Measurements from ENCODE around the gene MRPL16. TPM values are rescaled to one million over a fixed set of nuclear protein-coding genes. Genes with fewer than 3 reads are reported as not detected.

MRPL16 gene
- total RNA-seq, 1 experiment from 2014 or later, result 78.9 TPM

DNA sequence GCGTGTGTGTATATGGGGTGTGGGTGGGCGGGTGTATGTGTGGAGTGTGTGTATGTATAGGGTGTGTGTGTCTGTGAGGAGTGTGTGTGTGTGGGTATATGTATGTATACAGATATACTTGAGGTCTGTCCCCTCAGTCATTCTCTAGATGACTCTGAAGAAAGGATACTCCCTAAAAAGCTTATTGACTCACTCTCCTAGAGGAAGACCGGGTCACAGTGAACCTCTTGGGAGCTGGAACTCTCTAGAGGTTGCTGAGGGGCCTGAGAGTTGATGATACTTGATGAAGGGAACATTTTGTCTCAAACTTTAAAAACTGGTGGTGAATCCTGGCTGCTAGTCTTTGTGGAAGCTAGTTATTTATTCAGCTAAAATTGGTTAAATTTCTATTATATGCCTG is 40.3 kb downstream of the MRPL16 start:
- POLR2A ChIA-PET, result no interaction called here
- TF ChIP-seq SMAD3 (CRISPR knock-in tag; IDR thresholded peaks at IDR 0.05; ENCODE audit: borderline replicate concordance), result no peak
- TF ChIP-seq MXD4 (CRISPR knock-in tag; IDR thresholded peaks at IDR 0.05; ENCODE audit: borderline replicate concordance), result no peak
- TF ChIP-seq FOXP1 (CRISPR knock-in tag; IDR thresholded peaks at IDR 0.05; ENCODE audit: borderline replicate concordance), result no peak
- no peak for TF ChIP-seq NFE2L1 (CRISPR knock-in tag; IDR thresholded peaks at IDR 0.05)
- TF ChIP-seq, protein P1, sequence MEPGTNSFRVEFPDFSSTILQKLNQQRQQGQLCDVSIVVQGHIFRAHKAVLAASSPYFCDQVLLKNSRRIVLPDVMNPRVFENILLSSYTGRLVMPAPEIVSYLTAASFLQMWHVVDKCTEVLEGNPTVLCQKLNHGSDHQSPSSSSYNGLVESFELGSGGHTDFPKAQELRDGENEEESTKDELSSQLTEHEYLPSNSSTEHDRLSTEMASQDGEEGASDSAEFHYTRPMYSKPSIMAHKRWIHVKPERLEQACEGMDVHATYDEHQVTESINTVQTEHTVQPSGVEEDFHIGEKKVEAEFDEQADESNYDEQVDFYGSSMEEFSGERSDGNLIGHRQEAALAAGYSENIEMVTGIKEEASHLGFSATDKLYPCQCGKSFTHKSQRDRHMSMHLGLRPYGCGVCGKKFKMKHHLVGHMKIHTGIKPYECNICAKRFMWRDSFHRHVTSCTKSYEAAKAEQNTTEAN (CRISPR knock-in tag; IDR thresholded peaks at IDR 0.05), result no peak
- TF ChIP-seq, protein P2, sequence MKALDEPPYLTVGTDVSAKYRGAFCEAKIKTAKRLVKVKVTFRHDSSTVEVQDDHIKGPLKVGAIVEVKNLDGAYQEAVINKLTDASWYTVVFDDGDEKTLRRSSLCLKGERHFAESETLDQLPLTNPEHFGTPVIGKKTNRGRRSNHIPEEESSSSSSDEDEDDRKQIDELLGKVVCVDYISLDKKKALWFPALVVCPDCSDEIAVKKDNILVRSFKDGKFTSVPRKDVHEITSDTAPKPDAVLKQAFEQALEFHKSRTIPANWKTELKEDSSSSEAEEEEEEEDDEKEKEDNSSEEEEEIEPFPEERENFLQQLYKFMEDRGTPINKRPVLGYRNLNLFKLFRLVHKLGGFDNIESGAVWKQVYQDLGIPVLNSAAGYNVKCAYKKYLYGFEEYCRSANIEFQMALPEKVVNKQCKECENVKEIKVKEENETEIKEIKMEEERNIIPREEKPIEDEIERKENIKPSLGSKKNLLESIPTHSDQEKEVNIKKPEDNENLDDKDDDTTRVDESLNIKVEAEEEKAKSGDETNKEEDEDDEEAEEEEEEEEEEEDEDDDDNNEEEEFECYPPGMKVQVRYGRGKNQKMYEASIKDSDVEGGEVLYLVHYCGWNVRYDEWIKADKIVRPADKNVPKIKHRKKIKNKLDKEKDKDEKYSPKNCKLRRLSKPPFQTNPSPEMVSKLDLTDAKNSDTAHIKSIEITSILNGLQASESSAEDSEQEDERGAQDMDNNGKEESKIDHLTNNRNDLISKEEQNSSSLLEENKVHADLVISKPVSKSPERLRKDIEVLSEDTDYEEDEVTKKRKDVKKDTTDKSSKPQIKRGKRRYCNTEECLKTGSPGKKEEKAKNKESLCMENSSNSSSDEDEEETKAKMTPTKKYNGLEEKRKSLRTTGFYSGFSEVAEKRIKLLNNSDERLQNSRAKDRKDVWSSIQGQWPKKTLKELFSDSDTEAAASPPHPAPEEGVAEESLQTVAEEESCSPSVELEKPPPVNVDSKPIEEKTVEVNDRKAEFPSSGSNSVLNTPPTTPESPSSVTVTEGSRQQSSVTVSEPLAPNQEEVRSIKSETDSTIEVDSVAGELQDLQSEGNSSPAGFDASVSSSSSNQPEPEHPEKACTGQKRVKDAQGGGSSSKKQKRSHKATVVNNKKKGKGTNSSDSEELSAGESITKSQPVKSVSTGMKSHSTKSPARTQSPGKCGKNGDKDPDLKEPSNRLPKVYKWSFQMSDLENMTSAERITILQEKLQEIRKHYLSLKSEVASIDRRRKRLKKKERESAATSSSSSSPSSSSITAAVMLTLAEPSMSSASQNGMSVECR (CRISPR knock-in tag; IDR thresholded peaks at IDR 0.05; ENCODE audit: borderline replicate concordance), result no peak
- TF ChIP-seq SOX15 (CRISPR knock-in tag; IDR thresholded peaks at IDR 0.05), result no peak
- TF ChIP-seq ZNF232 (CRISPR knock-in tag; IDR thresholded peaks at IDR 0.05), result no peak
- no peak for TF ChIP-seq SP1 (CRISPR knock-in tag; conservative IDR thresholded peaks at IDR 0.05)
- TF ChIP-seq, protein P3, sequence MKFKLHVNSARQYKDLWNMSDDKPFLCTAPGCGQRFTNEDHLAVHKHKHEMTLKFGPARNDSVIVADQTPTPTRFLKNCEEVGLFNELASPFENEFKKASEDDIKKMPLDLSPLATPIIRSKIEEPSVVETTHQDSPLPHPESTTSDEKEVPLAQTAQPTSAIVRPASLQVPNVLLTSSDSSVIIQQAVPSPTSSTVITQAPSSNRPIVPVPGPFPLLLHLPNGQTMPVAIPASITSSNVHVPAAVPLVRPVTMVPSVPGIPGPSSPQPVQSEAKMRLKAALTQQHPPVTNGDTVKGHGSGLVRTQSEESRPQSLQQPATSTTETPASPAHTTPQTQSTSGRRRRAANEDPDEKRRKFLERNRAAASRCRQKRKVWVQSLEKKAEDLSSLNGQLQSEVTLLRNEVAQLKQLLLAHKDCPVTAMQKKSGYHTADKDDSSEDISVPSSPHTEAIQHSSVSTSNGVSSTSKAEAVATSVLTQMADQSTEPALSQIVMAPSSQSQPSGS (CRISPR knock-in tag; IDR thresholded peaks at IDR 0.05; ENCODE audit: borderline replicate concordance, low read depth), result no peak
- no peak for TF ChIP-seq GABPB1 (CRISPR knock-in tag; IDR thresholded peaks at IDR 0.05)
- no peak for TF ChIP-seq ELF4 (CRISPR knock-in tag; IDR thresholded peaks at IDR 0.05; ENCODE audit: low read depth)
- TF ChIP-seq, protein P4, sequence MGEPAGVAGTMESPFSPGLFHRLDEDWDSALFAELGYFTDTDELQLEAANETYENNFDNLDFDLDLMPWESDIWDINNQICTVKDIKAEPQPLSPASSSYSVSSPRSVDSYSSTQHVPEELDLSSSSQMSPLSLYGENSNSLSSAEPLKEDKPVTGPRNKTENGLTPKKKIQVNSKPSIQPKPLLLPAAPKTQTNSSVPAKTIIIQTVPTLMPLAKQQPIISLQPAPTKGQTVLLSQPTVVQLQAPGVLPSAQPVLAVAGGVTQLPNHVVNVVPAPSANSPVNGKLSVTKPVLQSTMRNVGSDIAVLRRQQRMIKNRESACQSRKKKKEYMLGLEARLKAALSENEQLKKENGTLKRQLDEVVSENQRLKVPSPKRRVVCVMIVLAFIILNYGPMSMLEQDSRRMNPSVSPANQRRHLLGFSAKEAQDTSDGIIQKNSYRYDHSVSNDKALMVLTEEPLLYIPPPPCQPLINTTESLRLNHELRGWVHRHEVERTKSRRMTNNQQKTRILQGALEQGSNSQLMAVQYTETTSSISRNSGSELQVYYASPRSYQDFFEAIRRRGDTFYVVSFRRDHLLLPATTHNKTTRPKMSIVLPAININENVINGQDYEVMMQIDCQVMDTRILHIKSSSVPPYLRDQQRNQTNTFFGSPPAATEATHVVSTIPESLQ (CRISPR knock-in tag; IDR thresholded peaks at IDR 0.05), result no peak
- TF ChIP-seq, protein P5, sequence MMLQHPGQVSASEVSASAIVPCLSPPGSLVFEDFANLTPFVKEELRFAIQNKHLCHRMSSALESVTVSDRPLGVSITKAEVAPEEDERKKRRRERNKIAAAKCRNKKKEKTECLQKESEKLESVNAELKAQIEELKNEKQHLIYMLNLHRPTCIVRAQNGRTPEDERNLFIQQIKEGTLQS (CRISPR knock-in tag; conservative IDR thresholded peaks at IDR 0.05), result no peak
- TF ChIP-seq, protein P6, sequence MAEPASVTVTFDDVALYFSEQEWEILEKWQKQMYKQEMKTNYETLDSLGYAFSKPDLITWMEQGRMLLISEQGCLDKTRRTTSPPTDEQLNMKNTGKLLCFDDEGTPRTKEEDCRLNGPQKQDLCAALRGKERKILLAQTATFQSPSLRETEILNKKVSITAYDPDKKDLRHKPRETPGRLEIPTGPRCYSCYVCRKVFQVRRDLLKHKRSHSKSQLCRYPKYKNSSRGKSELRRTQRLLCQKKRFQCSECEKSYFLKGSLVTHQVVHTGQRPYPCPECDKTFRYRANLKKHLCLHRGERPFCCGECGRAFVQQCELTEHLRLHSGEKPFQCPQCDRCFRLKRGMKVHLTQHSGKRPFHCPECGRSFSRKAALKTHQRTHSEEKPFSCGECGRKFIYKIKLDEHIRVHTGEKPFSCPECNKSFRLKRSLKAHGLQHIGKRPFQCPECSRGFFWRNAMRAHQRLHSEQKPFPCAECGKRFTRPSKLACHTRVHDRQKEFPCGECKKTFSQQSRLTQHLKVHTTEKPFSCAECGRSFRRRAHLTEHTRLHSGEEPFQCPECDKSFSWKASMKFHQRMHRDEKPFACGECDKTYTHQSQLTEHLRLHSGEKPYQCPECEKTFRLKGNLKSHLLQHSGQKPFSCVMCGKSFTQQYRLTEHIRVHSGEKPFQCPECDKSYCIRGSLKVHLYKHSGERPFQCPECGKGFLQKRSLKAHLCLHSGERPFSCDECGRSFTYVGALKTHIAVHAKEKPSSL (CRISPR knock-in tag; conservative IDR thresholded peaks at IDR 0.05), result no peak
- TF ChIP-seq, protein P7, sequence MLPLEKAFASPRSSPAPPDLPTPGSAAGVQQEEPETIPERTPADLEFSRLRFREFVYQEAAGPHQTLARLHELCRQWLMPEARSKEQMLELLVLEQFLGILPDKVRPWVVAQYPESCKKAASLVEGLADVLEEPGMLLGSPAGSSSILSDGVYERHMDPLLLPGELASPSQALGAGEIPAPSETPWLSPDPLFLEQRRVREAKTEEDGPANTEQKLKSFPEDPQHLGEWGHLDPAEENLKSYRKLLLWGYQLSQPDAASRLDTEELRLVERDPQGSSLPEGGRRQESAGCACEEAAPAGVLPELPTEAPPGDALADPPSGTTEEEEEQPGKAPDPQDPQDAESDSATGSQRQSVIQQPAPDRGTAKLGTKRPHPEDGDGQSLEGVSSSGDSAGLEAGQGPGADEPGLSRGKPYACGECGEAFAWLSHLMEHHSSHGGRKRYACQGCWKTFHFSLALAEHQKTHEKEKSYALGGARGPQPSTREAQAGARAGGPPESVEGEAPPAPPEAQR (CRISPR knock-in tag; IDR thresholded peaks at IDR 0.05), result no peak
- TF ChIP-seq FOXK1 (CRISPR knock-in tag; IDR thresholded peaks at IDR 0.05), result no peak
- TF ChIP-seq, protein P8, sequence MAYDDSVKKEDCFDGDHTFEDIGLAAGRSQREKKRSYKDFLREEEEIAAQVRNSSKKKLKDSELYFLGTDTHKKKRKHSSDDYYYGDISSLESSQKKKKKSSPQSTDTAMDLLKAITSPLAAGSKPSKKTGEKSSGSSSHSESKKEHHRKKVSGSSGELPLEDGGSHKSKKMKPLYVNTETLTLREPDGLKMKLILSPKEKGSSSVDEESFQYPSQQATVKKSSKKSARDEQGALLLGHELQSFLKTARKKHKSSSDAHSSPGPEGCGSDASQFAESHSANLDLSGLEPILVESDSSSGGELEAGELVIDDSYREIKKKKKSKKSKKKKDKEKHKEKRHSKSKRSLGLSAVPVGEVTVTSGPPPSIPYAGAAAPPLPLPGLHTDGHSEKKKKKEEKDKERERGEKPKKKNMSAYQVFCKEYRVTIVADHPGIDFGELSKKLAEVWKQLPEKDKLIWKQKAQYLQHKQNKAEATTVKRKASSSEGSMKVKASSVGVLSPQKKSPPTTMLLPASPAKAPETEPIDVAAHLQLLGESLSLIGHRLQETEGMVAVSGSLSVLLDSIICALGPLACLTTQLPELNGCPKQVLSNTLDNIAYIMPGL (CRISPR knock-in tag; IDR thresholded peaks at IDR 0.05), result no peak
- TF ChIP-seq, protein P9, sequence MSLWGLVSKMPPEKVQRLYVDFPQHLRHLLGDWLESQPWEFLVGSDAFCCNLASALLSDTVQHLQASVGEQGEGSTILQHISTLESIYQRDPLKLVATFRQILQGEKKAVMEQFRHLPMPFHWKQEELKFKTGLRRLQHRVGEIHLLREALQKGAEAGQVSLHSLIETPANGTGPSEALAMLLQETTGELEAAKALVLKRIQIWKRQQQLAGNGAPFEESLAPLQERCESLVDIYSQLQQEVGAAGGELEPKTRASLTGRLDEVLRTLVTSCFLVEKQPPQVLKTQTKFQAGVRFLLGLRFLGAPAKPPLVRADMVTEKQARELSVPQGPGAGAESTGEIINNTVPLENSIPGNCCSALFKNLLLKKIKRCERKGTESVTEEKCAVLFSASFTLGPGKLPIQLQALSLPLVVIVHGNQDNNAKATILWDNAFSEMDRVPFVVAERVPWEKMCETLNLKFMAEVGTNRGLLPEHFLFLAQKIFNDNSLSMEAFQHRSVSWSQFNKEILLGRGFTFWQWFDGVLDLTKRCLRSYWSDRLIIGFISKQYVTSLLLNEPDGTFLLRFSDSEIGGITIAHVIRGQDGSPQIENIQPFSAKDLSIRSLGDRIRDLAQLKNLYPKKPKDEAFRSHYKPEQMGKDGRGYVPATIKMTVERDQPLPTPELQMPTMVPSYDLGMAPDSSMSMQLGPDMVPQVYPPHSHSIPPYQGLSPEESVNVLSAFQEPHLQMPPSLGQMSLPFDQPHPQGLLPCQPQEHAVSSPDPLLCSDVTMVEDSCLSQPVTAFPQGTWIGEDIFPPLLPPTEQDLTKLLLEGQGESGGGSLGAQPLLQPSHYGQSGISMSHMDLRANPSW (CRISPR knock-in tag; conservative IDR thresholded peaks at IDR 0.05; ENCODE audit: low read depth), result no peak

More for the DNA sequence above, 40.3 kb downstream of the MRPL16 start:
- no peaks in the 10 kb centered on the region for H3K27me3 Mint-ChIP-seq (ENCODE audit: low read depth)
- CTCF ChIA-PET, result interaction anchor here (1.9 kb wide), 1 partner anchor 16 kb away, joined by 7 read pairs; the partner anchor contains the start of gene STX3
- DNase-seq (ENCODE audit: low spot score) (no peak), ATAC-seq (no peak)
- H3K9me3 Mint-ChIP-seq, result no peaks in the 10 kb centered on the region
- H3K4me3 Mint-ChIP-seq, result no peak overlapping the region
- H3K4me1 Mint-ChIP-seq, result peaks cover 11% of the 10 kb centered on the region
- H3K27ac Mint-ChIP-seq, result no peak overlapping the region
- peaks cover 18% of the 10 kb centered on the region for H3K36me3 Mint-ChIP-seq
